Panc1 (cell line): ENCODE results near the gene OR51G2. TPM values are rescaled to one million over a fixed set of nuclear protein-coding genes. Genes with fewer than 3 reads are reported as not detected.

Source experiments
- ATAC-seq: fragments of 200-7000 bp; cut with Tn5 transposase; 2 replicates; pipeline ENCODE4 v1.9.1; 2020; ENCODE audit warnings: mild to moderate bottlenecking, moderate library complexity
- BruUV-seq: library from RNA; stranded (reverse); fragments of 400-500 nt; replicated peaks from 2 replicates; lab custom pipeline; 2021; lab: Mats Ljungman, UMichigan
- CTCF ChIA-PET: fragments of 300-600 bp; sonication (Branson Sonifier 250); formaldehyde crosslinking; loops from one replicate; lab custom pipeline; 2022; ENCODE audit warnings: antibody characterized with exemption; lab: Charles Lee
- POLR2A ChIA-PET: fragments of 300-600 bp; sonication (Branson Sonifier 250); formaldehyde crosslinking; loops from one replicate; lab custom pipeline; 2022; ENCODE audit warnings: antibody characterized with exemption; lab: Charles Lee
- DNase-seq: peaks from one replicate; pipeline ENCODE4 v3.0.0-alpha.2; 2010; ENCODE audit warnings: low read depth, low spot score
- H3K27ac ChIP-seq: 2 replicates; pipeline ENCODE4 v1.5.1; 2011; ENCODE audit warnings: mild to moderate bottlenecking, low read length, inconsistent platforms
- H3K27me3 ChIP-seq: fragments of 200-500 bp; sonication (Bioruptor generic); 2 replicates; pipeline ENCODE4 v1.6.0; 2014; ENCODE audit warnings: low read length, inconsistent platforms; ENCODE audit not compliant: control insufficient read depth, insufficient read depth
- H3K36me3 ChIP-seq: fragments of 200-500 bp; sonication (Bioruptor generic); 2 replicates; pipeline ENCODE4 v1.5.1; 2014; ENCODE audit warnings: inconsistent platforms, mild to moderate bottlenecking, low read length, moderate library complexity; ENCODE audit not compliant: control insufficient read depth, insufficient read depth
- H3K4me1 ChIP-seq: 2 replicates; pipeline ENCODE4 v1.5.1; 2011; ENCODE audit warnings: inconsistent platforms, mild to moderate bottlenecking, low read length, moderate library complexity; ENCODE audit not compliant: control insufficient read depth, insufficient read depth
- H3K4me3 ChIP-seq, 2 experiments: 2 replicates each; pipeline ENCODE4 v1.5.1; 2011 to 2012; ENCODE audit warnings: low read depth in 2 of 2, low read length in 2 of 2, mild to moderate bottlenecking in 2 of 2, inconsistent platforms in 1 of 2, moderate library complexity in 1 of 2
- H3K9me3 ChIP-seq: fragments of 200-500 bp; sonication (Bioruptor generic); 2 replicates; pipeline ENCODE4 v1.5.1; 2014; ENCODE audit warnings: low read depth, mild to moderate bottlenecking, inconsistent platforms, low read length, moderate library complexity; ENCODE audit not compliant: control insufficient read depth, insufficient read depth
- CTCF ChIP-seq: fragments of 450-650 bp; IDR thresholded peaks from 2 replicates; pipeline ENCODE4 v1.5.1; 2017; ENCODE audit warnings: mild to moderate bottlenecking
- POLR2AphosphoS5 ChIP-seq: IDR thresholded peaks from 2 replicates; pipeline ENCODE4 v1.6.1; 2012; ENCODE audit warnings: mild to moderate bottlenecking, low read depth, low read length, moderate library complexity
- SIN3A ChIP-seq: IDR thresholded peaks from 2 replicates; pipeline ENCODE4 v1.6.1; 2012; ENCODE audit warnings: low read depth, mild to moderate bottlenecking, low read length, moderate library complexity, borderline replicate concordance; ENCODE audit not compliant: insufficient read depth
- TCF7L2 ChIP-seq: IDR thresholded peaks from 2 replicates; pipeline ENCODE4 v1.6.1; 2011; ENCODE audit warnings: mild to moderate bottlenecking, low read depth, low read length, inconsistent platforms
- in situ Hi-C: cut with HindIII; loops from 2 replicates; pipeline ENCODE4 v1.10.0; 2016; ENCODE audit warnings: low sequenced_read_pairs, low pct_unique_long_range_greater_than_20kb
- intact Hi-C: fragments of 100-400 bp; cut with micrococcal nuclease; formaldehyde crosslinking; loops from one replicate; pipeline ENCODE4 v1.10.0; 2022; ENCODE audit not compliant: unreplicated experiment
- total RNA-seq: library from RNA; stranded (reverse); gene quantifications from one replicate; pipeline ENCODE4 v1.2.1, GENCODE V29; 2021; ENCODE audit not compliant: unreplicated experiment
- TF ChIP-seq, protein P1 (sequence below), 2 experiments: IDR thresholded peaks; 2 replicates each; pipeline ENCODE4 v1.6.1; 2011 to 2012; ENCODE audit warnings: low read depth in 2 of 2, control low read depth in 1 of 2, low read length in 1 of 2, mild to moderate bottlenecking in 1 of 2, moderate library complexity in 1 of 2; ENCODE audit not compliant: insufficient read depth in 1 of 2

Gene OR51G2
- total RNA-seq, 1 experiment from 2014 or later, result not detected

DNA sequence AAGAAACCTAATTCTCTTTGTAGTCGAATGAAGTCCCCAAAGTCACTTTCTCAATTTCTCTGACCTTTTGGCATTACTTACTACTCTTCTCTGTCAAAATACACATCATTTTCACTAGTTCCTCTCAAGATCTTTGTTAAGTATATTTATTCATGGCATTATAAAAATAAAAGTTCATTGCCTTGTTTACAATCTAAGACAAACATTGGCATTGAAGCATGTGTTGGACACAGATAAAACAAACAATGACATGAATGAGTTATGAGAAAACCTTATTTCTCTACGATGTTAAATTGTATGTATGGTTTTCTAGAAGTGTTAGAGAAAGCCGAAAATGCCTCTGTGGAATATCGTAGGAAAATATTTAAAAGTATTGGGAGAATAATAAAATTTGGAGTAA lies 13.6 kb upstream of the OR51G2 start:
- no peaks in the 10 kb centered on the region for H3K9me3 ChIP-seq
- intact Hi-C loops (no loop called here), in situ Hi-C loops (no loop called here)
- no peaks in the 10 kb centered on the region for H3K27me3 ChIP-seq
- H3K36me3 ChIP-seq, result no peaks in the 10 kb centered on the region
- POLR2A ChIA-PET, result no interaction called here
- BruUV-seq, result no TSS peak
- DNase-seq (no peak), ATAC-seq (no peak)
- CTCF ChIA-PET, result no interaction called here
- no peak overlapping the region for H3K27ac ChIP-seq
- no peak overlapping the region for H3K4me3 ChIP-seq
- H3K4me1 ChIP-seq, result no peaks in the 10 kb centered on the region
- no peak for TF ChIP-seq TCF7L2
- TF ChIP-seq, protein P1, sequence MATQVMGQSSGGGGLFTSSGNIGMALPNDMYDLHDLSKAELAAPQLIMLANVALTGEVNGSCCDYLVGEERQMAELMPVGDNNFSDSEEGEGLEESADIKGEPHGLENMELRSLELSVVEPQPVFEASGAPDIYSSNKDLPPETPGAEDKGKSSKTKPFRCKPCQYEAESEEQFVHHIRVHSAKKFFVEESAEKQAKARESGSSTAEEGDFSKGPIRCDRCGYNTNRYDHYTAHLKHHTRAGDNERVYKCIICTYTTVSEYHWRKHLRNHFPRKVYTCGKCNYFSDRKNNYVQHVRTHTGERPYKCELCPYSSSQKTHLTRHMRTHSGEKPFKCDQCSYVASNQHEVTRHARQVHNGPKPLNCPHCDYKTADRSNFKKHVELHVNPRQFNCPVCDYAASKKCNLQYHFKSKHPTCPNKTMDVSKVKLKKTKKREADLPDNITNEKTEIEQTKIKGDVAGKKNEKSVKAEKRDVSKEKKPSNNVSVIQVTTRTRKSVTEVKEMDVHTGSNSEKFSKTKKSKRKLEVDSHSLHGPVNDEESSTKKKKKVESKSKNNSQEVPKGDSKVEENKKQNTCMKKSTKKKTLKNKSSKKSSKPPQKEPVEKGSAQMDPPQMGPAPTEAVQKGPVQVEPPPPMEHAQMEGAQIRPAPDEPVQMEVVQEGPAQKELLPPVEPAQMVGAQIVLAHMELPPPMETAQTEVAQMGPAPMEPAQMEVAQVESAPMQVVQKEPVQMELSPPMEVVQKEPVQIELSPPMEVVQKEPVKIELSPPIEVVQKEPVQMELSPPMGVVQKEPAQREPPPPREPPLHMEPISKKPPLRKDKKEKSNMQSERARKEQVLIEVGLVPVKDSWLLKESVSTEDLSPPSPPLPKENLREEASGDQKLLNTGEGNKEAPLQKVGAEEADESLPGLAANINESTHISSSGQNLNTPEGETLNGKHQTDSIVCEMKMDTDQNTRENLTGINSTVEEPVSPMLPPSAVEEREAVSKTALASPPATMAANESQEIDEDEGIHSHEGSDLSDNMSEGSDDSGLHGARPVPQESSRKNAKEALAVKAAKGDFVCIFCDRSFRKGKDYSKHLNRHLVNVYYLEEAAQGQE (IDR thresholded peaks at IDR 0.05; ENCODE audit: insufficient read depth in 1 of 2, low read depth in 2 of 2, low read length in 1 of 2), result no peak
- TF ChIP-seq SIN3A, result no peak
- TF ChIP-seq CTCF, result no peak
- no peak for TF ChIP-seq POLR2AphosphoS5

DNA sequence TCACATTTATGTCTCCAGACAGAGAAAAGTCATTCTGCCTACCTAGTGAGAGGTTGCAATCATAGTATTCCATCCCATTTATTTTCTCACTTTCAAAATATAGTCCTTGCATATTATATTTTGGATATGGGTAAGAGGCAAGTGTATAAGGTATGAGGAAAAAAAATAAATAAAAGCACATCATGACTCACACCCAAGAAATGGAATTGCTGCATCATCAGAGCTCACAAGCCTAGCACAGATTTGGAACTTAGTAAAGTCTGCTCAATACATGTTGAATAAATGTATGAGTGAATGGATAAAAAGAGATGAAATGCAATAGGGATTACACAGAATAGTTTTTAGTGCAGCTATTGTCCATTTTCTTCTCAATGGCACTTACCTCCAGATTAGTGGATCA lies 7.5 kb upstream of the OR51G2 start:
- intact Hi-C loops, result no loop called here
- no peak for DNase-seq
- Histone ChIP-seq H3K4me3 (no peak overlapping the region), H3K36me3 (no peaks in the 10 kb centered on the region), H3K27ac (no peak overlapping the region), H3K9me3 (0 out of 2 replicates have a peak, but pooled peaks cover 2% of the 10 kb centered on the region), H3K27me3 (no peaks in the 10 kb centered on the region), H3K4me1 (no peaks in the 10 kb centered on the region)
- POLR2A ChIA-PET, result no interaction called here
- in situ Hi-C loops, result no loop called here
- TF ChIP-seq TCF7L2 (no peak), CTCF (no peak), POLR2AphosphoS5 (no peak), SIN3A (no peak)
- TF ChIP-seq, protein P1 (IDR thresholded peaks at IDR 0.05; ENCODE audit: insufficient read depth in 1 of 2, low read depth in 2 of 2, low read length in 1 of 2), result no peak
- ATAC-seq, result no peak
- CTCF ChIA-PET, result no interaction called here
- no TSS peak for BruUV-seq
